NCI-H2196 treated with DMSO at 0.1 percent for 48 hours (cell line): ENCODE data around the gene KCNK7.
"Not testable (repeated sequence)": the region's sequence is repeated elsewhere in the genome, so short reads cannot be mapped to it uniquely, and the experiment has no call there.

Experiments used
- DNase-seq: peaks from one replicate; lab custom pipeline; 2025; ENCODE audit not compliant: unreplicated experiment; lab: John Stamatoyannopoulos, UW

KCNK7 gene

DNA sequence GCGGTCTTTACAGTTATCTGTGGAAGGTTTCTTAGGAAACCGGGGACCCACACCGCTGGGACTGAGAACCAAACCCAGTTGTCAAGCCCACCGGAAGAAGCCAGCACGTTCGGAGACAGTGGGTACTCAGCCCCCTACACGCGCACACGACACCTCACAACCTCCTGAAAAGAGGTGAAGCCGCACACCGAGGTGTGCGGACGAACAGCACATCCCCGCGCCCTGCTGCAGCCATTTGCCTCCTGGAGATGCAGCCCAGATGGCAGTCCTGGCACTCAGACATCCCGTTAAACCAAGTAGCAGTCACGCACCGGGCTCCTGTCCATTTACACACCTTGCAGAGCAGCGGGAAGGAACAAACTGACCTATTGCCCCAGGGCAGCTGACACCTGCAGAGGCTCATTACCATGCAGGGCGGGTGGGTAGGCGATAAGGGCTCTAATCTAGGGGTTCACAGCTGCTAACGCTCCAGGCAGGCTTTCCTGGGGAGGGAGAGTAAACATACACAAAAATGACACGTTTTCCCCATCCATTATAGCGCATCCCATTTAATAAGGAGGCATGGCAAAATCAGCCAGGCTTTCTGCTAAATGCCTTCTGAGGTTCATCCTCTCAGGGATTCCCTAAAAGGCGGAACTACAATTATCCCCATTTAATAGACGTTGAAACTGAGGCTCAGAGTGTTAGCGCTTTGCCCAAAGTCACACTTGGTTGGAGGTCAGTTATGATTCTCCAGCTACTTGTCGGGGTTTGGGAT is 20.6 kb downstream of the KCNK7 start:
- no peak for DNase-seq

- peak; percentile 79 for DNase-seq
These were observed 21.3 kb downstream of the KCNK7 start for GRCh38 chr11:65574109-65574810.

GRCh38 chr11:65573391-65574079 is 22.1 kb downstream of the KCNK7 start:
- DNase-seq: no peak

DNA sequence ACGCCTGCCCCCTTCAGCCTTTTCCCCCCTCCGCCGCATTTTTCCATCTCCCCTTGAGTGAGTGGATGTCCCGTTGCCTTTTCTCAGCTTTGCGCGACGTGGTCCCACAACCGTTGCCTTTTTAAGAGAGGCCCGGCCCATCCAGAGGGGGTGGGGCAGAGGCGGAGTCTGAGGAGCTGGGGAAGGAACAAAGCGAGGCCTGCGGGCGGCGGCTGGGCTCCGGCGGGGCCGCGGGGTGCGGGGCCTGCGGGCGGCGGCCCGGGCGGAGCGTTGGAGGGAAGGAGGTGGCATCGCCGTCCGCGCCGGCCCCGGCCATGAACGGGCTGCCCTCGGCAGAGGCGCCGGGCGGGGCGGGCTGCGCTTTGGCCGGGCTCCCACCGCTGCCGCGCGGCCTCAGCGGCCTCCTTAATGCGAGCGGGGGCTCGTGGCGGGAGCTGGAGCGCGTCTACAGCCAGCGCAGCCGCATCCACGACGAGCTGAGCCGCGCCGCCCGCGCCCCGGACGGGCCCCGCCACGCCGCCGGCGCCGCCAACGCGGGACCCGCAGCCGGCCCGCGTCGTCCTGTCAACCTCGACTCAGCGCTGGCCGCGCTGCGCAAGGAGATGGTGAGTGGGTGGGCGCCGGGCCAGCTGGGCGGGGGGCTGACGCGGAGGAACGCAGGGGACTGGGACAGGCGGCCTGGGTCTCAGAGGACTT is 23.1 kb downstream of the KCNK7 start, which contains the start of gene FAM89B:
Gene FAM89B, plus strand, starts transcription at position 183 of the 696 bp plus-strand sequence. Its CDS starts 132 bp downstream, at position 315.
- peak; percentile 59 for DNase-seq

- peak; percentile 70 for DNase-seq
These were observed 23.7 kb downstream of the KCNK7 start for GRCh38 chr11:65571940-65572339.

DNA sequence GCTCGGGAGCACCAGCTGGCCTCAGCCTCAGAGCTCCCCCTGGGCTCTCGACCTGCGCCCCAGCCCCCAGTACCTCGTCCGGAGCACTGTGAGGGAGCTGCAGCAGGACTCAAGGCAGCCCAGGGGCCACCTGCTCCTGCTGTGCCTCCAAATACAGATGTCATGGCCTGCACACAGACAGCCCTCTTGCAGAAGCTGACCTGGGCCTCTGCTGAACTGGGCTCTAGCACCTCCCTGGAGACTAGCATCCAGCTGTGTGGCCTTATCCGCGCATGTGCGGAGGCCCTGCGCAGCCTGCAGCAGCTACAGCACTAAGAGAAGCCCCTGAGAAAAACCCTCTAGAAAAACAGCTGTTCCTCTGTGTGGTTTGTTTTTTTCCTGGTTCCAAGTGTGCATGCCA is 24.2 kb downstream of the KCNK7 start:
- DNase-seq: no peak

GRCh38 chr11:65569973-65570918 is 25.4 kb downstream of the KCNK7 start, which contains the start of gene ZNRD2:
Gene ZNRD2, plus strand, starts transcription at chr11:65570477. Its CDS starts 15 bp downstream, at chr11:65570492.
- DNase-seq: peak; percentile 97

- no peak for DNase-seq
These were observed 26.2 kb downstream of the KCNK7 start for GRCh38 chr11:65569164-65569972.

DNA sequence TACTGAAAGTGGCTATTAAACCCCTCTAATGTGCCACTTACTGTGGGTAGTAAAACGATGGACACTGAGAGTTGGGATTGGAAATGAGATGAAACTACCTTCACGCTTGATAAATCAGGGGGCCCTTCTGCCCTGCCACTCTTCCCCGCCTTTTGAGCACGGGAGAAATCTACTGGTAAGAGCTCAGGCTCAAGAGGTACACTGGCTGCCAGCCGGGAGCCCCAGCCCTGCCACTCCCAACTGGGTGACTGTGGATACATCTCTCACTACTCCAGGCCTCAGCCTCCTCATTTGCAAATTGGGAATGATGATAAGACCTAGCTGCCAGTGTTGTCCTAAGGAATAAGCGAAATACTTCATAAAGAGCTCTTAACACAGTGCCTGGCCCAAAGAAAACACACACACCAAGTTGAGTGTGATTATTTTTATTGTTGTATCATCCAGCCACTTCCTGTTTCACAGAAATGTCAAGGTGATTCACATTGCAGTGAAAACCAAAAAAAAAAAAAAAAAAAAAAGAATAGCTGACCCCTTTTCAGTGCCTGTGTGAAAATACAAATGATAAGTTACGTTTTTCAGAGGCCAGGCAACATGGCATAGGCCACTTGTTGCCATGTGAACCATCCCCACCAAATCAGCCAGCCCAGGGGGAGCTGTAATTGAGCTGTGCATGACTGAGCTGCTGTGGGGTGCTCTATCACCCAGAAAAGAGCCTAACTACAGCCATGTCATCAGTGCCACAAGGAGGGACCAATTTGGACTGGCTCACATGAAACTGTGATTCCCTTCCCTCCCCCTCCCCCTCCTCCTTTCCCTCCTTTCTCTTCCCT is 29.8 kb downstream of the KCNK7 start:
- no peak for DNase-seq

DNA sequence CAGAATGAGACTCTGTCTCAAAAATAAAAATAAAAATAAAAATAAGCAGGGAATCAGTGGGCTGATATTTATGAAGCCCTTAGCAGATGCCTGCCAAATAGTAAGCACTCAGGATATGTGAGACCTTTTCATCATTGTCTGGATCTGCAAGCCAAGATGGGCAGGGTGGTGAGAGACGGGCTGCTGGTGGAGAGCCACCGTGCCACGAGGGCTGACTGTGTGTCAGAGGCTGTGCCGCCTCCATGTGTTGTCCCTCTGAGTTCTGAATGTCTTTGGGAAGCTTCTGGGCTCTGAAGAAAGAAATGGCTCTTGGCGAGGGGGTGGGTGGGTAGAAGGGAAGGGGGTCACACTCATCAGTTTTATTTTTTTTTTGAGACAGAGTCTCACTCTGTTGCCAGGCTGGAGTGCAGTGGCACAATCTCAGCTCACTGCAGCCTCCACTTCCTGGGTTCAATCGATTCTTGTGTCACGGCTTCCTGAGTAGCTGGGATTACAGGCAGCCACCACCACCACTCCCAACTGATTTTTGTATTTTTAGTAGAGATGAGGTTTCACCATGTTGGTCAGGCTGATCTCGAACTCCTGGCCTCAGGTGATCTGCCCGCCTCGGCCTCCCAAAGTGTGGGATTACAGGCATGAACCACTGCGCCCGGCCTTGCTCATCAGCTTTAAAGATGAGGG is 30.6 kb downstream of the KCNK7 start:
- DNase-seq: not testable (repeated sequence)

DNA sequence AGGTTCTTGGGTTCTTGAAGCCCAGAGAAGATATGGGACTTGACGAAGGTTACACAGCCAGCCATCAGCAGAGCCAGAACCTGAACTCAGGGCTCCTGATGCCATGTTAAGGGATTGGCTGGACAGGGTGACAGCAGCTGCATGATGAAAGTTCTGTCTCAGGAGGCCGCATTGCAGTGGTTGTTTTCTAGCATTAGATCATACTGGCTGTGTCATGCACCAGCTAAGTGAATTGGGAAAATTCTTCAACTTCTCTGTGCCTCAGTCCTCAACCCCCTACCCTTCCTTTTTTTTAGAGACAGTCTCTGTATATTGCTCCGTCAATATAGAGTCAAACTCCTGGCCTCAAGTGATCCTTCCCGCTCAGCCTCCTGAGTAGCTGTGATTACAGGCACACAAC is 32.0 kb downstream of the KCNK7 start:
- DNase-seq: no peak

- DNase-seq: no peak
These were observed 32.8 kb downstream of the KCNK7 start for GRCh38 chr11:65562788-65563187.

DNA sequence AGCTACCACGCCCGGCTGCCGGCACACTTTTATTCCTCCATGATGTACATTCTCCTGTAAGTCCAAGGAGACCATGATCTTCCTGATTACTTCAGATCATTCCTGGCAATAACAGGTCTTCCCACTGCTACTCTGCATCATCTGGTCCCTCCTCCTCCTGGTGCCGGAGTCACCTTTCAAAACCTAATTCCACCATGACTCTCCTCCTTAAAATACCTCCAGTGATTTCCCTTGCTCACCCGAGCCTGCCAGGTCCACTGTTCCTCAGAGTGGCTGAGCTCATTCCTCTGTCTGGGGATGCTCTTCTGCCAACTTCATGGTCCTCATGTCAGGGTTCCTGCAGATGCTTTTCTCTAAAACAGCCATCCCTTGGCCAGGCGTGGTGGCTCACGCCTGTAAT is 33.6 kb downstream of the KCNK7 start:
- DNase-seq: no peak

GRCh38 chr11:65560555-65561418 is 34.8 kb downstream of the KCNK7 start:
- DNase-seq: peak; percentile 41

- peak; percentile 71 for DNase-seq
These were observed 35.6 kb downstream of the KCNK7 start for GRCh38 chr11:65559951-65560537.

DNA sequence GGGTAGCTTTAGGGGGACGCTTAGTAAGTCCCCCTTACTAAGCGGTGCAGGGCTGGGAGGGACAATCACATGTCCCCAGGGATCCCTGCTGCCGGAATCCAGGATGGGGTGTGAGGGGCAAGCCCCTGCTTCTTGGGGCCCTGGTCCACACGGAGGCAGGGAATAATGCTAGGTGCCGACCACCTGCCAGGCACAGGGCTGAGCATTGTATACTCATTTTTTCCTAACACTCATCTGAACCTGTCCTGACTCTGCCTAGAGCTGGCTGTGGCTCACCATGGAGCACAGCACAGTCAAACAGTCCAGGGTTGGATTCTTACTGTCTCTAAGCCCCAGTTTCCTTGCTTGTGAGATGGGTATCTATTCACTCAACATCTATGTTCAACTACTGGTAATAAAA is 36.1 kb downstream of the KCNK7 start:
- DNase-seq: no peak
